SIG-M5 treated with dmso at 0.1 percent for 504 hours (cell line): ENCODE data around the gene MSX2.
A peak's percentile ranks its signal among the peaks of the same experiment; 100 is the strongest.

ENCODE experiments used
- DNase-seq: peaks from one replicate; lab custom pipeline; 2025; ENCODE audit not compliant: unreplicated experiment; lab: John Stamatoyannopoulos, UW

The MSX2 gene

DNA sequence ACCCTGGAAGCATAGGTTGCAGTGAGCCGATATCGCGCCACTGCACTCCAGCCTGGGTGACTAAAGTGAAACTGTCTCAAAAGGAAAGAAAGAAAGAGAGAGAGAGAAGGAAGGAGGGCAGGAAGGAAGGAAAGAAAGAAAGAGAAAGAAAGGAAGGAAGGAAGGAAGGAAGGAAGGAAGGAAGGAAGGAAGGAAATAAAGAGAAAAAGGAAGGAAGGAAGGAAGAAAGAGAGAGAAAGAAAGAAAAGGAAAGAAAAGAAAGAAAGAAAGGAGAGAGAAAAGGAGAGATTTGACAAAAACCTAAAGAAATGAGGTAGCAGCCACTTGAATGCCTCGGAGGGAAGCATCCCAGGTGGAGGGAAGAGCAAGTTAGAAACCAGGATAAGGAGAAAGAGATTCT, 44.6 kb downstream of the MSX2 start:
- DNase-seq: no peak

DNA sequence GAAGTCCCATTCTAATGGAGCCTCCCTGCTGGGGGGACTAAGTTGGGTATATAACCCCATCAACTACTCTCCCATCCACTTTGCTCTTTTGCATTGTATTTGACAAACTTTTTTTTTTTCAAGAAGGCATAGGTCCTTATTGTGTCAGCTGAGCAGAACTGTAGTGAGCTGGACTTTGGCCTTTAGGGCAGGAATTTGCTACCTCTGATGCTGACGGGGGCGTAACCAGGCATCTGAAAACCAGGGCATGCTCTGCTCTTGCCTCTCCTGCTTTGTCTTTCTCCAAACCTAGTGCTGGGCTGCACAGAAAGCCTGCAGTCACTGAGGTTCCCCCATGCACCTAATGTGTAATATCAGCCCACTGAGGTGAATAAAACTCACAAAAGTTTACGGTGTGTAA, 49.0 kb downstream of the MSX2 start:
- DNase-seq: no peak

DNA sequence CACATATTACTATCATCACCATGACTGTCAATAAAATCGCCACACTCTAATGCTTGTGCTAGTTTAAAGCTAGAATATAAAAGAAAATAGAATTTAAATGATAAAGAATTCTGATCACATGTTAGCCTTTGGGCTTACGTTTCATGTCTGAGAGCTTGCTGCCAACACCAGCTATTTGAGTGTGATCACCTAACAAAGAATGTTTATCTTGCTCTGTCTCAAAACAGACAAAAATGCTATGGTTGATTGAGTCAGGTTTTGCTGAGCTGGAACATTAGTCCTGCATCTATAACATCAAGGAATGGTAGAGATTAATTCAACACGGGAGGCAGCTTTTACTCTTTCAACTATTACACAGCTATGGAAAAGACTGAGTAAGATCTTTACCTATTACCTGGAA, 50.7 kb downstream of the MSX2 start:
- no peak for DNase-seq

DNA sequence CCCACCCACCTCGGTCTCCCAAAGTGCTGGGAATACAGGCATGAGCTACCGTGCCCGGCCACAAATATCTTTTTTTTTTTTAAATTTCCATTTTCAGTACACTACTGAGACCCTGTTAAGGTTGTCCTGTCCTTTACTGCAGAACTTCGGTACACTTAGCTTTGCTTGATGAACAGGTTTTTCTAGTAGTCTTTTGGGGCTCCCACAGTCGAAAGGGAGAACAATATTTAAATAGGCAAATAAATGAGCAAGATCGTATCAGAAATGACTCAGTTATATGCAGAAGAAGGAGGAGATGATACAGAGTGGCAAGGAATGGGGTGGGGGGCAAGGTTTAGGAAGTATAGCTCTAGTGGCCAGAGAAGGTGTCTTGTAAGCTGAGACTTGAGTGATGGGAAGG, 52.7 kb downstream of the MSX2 start:
- peak; percentile 65 for DNase-seq

DNA sequence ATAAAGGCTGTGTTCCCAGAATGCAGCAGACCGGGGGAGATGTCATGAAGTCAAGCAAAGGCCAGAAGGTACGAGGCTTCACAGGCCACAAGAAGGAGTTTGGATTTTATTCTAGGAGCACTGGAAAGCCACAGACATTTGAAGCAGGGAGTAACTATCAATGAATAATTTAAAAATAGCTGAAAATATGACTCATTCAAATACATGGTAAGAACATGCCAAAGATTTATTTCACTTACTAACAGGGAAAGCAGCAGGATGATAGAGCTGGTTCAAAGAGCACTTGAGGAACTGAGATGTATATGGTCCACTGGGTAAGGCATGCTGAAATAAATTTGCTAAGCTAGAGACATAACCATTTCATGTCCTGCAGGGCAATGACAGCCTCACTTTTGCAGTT, 53.2 kb downstream of the MSX2 start:
- no peak for DNase-seq
